ENCODE data around the gene FHDC1.

FHDC1 gene

DNA sequence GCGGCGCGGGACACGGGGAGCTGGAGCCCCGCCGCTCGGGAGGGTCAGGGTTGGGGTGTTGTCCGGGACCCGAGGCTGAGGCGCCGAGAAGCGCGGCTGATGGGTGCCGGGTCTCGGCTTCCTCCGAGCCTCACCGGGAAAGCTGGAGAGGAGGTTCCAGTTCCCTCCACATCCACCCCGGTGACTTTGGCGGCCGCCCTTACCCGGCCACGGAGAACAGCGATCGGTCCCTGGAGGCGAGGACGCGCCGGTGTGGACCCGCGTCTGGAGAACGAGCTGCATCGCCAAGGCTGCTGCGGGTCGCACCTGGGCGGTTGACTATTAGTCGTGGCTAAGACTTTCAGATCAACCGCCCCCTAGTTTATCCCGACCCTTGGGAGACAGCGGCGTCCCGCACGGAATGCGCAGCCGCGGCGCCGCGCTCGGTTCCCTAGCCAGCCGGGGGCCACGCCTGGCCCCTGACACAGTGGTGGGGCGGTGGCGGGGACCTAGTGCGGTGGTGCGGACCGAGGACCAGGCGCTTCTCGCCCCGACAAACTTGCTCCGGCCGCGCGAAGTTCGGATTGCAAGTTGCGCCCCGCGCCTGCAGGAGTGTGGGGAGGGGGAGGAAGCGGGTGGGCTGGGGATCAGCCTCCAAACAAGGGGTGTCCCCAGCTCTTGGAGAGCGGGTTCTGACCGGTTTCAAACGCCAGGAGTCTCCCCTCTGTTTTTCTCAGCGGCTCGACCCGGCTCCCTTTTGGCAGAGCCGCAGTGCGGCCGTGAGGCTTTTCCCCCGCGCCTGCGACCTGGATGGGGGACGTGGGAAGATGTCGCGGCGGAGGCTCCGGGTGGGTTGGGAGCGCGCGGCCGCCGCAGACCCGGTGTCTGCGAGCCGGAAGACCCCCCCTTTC is 568 bp downstream of the FHDC1 start:
- DNase-seq = no peak

GRCh38 chr4:152937336-152938236 is 1.5 kb downstream of the FHDC1 start:
- DNase-seq = peak; percentile 16

- no peak for DNase-seq
Measured at GRCh38 chr4:152938237-152938947, 2.3 kb downstream of the FHDC1 start.

GRCh38 chr4:152939621-152940020 is 3.5 kb downstream of the FHDC1 start:
- no peak for DNase-seq

DNA sequence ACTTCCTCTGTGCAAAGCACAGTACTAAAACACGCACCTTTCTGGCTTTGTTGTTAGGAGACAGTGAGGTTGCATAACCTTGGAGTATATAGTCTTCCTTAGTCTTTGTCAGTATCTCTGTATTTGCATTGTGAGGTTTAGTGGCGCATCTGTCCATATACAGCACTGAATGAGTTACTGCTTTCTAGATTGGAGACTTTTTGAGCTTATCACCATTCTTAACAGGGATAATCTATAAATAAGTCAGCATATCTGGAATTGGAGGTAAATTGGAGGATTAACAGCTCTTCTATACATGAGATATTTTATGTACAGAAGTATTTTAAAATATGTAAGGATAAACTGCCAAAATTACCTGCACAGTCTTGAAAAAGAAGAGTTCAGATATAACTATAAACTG is 4.3 kb downstream of the FHDC1 start:
- DNase-seq = no peak

- DNase-seq = no peak
Measured at GRCh38 chr4:152941411-152941810, 5.3 kb downstream of the FHDC1 start.

GRCh38 chr4:152942346-152942745 is 6.2 kb downstream of the FHDC1 start:
- DNase-seq = no peak

DNA sequence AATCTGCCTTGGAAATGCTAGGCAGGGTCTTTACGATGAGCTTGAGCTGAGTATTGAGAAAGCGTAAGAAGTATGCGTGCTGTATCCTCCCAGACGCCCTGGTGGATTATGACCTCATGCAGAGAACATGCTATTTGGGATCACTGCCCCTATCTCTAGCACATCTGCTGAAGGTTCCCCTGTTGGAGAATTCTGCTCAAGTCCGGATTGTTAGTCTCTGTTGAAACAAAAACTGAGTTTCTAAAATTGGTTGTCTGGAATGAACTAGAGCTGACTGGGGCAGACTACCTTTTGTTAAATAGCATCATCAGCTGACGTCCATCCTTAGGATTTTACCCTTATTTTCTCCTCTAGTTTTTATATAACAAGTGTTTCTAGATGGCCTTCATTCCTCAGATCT is 7.5 kb downstream of the FHDC1 start:
- DNase-seq = no peak

DNA sequence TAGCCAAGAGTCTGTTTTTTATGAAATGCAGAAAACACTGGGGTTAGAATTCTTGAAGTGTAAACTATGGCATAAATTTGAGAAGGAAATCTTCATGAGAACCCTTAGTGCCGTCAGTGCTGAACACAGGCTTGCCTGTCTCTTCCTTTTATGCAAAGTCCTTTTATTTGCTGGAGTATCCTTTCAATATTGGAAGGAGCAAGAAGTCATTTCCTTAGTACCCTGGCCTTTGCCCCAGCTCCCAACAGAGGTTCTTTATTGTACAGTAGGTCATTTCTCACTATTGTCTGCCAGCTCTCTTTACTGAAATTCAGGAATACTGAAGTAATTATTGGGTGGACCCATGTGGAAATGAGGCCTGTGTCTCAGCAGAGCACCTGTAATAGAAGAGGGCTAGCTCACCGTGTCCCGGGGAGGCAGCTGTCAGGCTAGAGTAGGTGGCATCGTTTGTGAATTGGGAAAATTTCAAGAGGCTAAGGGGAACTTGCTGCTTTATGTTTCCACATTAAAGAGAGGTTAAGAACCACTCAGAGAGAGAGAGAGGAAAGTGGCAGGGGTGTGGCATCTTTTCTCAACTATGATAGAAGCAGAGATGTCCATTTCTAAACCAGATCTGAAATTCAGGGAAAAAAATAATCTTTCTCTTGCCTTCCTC is 8.7 kb downstream of the FHDC1 start:
- no peak for DNase-seq

DNA sequence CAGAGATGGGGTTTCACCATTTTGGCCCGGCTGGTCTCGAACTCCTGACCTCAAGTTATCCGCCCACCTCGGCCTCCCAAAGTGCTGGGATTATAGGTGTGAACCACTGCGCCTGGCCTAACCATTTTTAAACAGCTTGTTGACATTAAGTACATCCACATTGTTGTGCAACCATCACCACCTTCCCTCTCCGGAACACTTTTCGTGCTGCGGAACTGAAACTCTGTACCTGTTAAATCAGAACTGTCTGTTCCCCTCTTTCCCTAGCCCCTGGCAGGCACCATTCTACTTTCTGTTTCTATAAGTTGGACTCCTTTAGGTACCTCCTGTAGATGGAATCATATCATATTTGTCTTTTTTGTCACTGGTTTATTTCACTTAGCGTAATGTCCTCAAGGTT is 9.5 kb downstream of the FHDC1 start:
- no peak for DNase-seq

DNA sequence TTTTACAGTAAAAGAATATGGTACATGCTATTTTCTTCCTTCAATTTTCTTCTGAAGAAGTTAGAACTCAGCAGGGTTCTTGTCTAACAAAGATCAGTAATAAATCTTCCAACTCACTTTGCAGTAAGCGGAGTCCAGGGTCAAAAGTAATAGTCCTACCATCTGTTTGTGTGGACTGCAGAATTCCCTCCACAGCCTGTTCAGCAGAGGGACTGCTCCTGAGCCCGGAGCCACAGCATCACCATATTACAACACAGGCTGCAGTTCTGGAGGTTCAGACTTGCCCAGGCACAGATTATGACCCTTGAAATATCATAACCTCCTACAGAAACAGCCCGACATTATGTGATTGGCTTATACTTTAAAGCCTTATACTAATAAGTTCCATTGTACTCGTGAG is 10.3 kb downstream of the FHDC1 start:
- DNase-seq = no peak

DNA sequence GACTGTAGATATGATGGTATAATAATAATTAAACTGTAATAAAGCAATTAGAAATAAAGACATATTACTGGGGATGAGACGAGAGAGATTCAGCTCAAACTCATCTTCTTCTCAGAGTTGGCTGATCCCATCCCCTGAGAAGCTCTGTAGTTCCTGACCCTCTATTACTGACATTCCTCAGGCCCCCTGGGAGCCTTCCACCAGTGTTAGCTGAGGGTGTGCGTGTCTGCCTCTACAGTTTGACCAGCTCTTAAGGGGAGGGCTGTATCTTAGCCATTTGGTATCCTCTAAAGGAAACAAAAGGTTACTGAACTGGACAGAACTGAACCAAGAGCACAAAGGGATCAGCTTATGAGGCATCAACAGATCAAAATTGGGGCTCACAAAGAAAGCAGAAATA is 11.2 kb downstream of the FHDC1 start:
- no peak for DNase-seq

DNA sequence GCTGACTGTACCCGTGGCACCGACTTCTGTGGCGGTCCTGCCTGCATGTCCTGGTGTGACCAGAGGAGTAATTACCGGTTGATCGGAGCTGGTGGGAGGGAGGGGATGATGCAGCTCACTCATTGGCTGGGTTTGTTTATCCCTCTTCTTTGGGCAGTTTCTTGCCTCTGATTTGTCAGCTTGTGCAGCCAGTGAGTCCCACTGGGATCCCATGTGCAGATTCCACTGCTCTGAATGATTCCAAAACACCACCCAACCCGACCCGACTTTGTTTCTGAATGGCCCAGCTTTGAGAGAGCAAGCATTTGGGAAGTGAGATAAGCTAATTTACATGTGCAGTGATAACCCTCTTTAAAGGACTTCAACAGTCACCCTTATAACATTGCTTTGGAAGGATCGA is 13.8 kb downstream of the FHDC1 start:
- DNase-seq = no peak

- DNase-seq = no peak
Measured at GRCh38 chr4:152950402-152951274, 14.5 kb downstream of the FHDC1 start.

DNA sequence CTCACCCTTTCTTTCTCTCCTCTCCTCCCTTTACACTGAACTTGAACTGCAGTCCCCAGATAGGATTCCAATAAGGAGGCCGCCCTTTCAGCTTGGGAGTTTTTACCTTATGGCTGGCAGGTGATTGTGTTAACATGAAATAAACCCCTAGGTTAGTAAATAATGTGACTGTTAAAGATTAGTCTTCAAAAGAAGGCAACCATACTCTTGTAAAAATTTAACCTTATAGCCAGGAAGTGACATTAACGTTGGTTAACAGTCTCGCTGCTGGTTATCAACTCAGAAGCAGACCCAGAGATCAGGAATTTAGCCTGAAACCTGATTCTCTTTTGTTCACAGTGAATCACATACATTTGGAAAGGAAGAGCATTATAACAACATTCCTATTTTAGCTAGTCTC is 15.2 kb downstream of the FHDC1 start:
- DNase-seq = no peak

DNA sequence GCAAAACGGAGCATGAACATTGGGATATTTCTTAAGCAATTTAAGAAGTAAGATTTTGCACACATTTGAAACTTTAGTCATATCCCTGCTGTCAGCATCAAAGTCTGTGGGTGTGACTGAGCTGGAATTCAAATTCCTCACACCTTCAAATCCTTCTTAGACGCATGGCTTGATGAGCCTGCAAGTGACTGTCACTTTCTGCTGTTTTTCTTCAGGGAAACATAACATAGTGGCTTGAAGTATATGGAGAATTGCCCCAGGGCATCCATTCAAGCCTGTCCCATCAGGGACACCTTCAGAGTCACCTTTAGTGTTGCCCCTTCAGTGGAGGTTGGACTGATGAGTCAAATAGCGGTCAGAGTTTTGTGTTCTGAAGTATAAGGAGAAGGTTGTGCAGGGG is 17.4 kb downstream of the FHDC1 start:
- DNase-seq = no peak

- DNase-seq = no peak
Measured at GRCh38 chr4:152954741-152955140, 18.6 kb downstream of the FHDC1 start.

DNA sequence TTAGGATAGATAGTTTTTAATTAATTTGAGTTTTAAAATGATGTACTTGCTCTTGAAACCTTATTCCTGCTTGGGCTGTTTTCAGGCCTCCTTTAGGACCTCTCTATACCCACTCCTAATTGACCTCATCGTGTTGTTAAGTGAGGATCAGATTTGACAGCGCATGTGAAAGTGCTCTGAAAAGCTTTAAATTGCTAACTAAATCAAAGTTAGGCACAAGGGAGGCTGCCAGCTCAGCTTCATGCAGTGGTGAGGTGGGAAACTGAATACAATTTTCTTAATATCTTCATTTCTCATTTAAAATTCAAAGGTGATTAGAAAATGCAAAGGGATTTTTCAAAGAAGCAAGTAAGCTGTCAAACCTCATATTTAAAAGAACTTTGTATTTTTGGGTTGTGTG is 20.0 kb downstream of the FHDC1 start:
- DNase-seq = no peak

DNA sequence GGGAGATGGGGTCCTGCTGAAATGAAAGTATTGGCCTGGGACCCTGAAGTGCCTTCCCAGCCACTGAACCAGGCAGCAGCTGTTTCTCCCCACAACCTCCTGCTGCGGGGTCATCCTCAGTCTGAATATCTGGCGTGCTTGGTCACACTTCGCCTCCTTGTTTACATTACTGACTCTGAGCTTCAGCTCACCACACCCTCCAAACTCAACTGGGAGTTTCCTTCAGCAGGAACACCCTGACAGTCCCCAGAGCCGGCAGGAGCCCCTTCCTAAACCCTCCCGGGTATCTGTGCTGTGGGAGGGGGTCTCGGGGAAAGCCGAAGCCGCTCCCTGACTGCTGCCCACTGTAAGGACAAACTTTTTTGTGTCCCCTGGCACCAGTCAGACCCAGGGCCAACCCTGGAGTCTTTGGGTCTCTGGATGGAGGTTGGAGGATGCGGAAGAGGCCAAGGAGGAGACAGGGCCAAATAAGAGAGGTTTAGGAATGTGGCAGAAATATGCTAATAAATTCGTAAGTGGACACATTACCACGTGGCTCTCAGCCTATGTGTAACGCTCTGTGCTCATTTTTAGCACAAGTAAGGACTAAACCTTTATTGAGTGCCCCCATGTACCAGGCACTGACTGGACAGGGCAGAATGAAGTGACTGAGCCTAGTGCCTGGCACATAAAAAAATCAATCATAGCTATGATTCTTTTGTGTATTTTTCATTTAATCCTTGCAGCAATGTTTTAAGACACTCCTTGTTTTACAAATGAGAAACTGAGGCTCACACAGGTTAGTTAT is 20.7 kb downstream of the FHDC1 start:
- no peak for DNase-seq

- DNase-seq = no peak
Measured at GRCh38 chr4:152957437-152958171, 21.5 kb downstream of the FHDC1 start.
